ENCODE results near the gene BIN2. TPM values are rescaled to one million over a fixed set of nuclear protein-coding genes. Genes with fewer than 3 reads are reported as not detected.

BIN2 gene
- polyA plus RNA-seq, 3 donors = 120 to 376 (median 196) TPM

DNA sequence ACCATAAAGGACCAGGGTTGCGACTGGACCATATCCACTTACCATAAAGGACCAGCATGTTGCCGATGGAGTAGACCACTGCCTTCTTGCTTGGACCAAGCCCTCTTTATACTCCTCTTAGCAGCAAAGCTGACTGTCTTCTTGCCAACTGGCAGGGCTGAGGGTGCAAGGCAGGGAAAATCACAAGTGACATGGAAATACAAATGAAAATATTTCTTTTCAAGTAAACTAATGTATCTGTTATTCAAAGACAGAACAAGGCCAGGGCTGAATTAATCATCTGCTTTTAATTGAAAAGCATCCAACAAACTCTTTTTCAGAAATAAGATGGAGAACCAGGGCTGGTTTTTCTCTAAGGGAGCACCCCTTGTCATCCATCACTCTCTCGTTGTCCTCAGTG, 22.6 kb upstream of the BIN2 start, which contains the start of gene CELA1:
TSS of gene CELA1 (minus strand) at position 99 of the 400 bp plus-strand sequence. CDS start at position 58, 41 bp downstream.
- H3K36me3 ChIP-seq (replicated peaks in 1 of 2; ENCODE audit: control insufficient read depth in 1 of 2, insufficient read depth in 2 of 2, low read length in 2 of 2) = no peaks in the 10 kb centered on the region
- no peak within 1 kb of the TSS for H3K4me3 ChIP-seq (replicated peaks in 1 of 3; ENCODE audit: low read depth in 2 of 3, low read length in 3 of 3)
- no peak within 1 kb of the TSS for H2AFZ ChIP-seq (ENCODE audit: insufficient read depth, low read depth, low read length, poor library complexity, severe bottlenecking)
- Mint-ChIP-seq H3K36me3 (no peaks in the 10 kb centered on the region), H3K9me3 (peaks cover 0 to 1% (median 0%) of the 10 kb centered on the region in 7 donors), H3K4me1 (peaks cover 11% of the 10 kb centered on the region), H3K4me3 (no peak within 1 kb of the TSS), H3K27me3 (ENCODE audit: low read depth in 3 of 3) (peaks cover 1 to 5% (median 1%) of the 10 kb centered on the region in 3 donors), H3K27ac (peak within 1 kb of the TSS in 1 of 7 donors; percentile 26)
- no peaks in the 10 kb centered on the region for H3K79me2 ChIP-seq (ENCODE audit: insufficient read depth, low read length)
- H3K4me2 ChIP-seq (replicated peaks; ENCODE audit: extremely low read depth, low read length, poor library complexity, severe bottlenecking) = no peak within 1 kb of the TSS
- H3K9me3 ChIP-seq (replicated peaks in 1 of 2; ENCODE audit: control insufficient read depth in 1 of 2, insufficient read depth in 1 of 2, low read length in 2 of 2) = no peaks in the 10 kb centered on the region
- DNase-seq = no peak
- no peak within 1 kb of the TSS for H3K27ac ChIP-seq (ENCODE audit: low read depth in 1 of 2, low read length in 2 of 2)
- intact Hi-C loops (cut with micrococcal nuclease) = loop anchor here (10.0 kb wide), 4 partner anchors 82 to 512 kb away; partner anchors contain the start of gene LETMD1 (in 1 of the 2)
- TF ChIP-seq, protein P1, sequence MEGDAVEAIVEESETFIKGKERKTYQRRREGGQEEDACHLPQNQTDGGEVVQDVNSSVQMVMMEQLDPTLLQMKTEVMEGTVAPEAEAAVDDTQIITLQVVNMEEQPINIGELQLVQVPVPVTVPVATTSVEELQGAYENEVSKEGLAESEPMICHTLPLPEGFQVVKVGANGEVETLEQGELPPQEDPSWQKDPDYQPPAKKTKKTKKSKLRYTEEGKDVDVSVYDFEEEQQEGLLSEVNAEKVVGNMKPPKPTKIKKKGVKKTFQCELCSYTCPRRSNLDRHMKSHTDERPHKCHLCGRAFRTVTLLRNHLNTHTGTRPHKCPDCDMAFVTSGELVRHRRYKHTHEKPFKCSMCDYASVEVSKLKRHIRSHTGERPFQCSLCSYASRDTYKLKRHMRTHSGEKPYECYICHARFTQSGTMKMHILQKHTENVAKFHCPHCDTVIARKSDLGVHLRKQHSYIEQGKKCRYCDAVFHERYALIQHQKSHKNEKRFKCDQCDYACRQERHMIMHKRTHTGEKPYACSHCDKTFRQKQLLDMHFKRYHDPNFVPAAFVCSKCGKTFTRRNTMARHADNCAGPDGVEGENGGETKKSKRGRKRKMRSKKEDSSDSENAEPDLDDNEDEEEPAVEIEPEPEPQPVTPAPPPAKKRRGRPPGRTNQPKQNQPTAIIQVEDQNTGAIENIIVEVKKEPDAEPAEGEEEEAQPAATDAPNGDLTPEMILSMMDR (IDR thresholded peaks at IDR 0.05) = no peak
- no peaks in the 10 kb centered on the region for H4K20me1 ChIP-seq (ENCODE audit: insufficient read depth, low read length)
- peak within 1 kb of the TSS; percentile 4 for H3K9ac ChIP-seq (ENCODE audit: insufficient read depth, low read length, poor library complexity, severe bottlenecking)
- WGBS (ENCODE audit: insufficient coverage) = 92% methylated on average over 2 of the region's 3 CpGs
- no peaks in the 10 kb centered on the region for H3K27me3 ChIP-seq (ENCODE audit: control insufficient read depth in 2 of 2, insufficient read depth in 2 of 2, low read length in 2 of 2)
- no peaks in the 10 kb centered on the region for H3K4me1 ChIP-seq (ENCODE audit: control insufficient read depth in 1 of 2, insufficient read depth in 2 of 2, low read length in 2 of 2)

DNA sequence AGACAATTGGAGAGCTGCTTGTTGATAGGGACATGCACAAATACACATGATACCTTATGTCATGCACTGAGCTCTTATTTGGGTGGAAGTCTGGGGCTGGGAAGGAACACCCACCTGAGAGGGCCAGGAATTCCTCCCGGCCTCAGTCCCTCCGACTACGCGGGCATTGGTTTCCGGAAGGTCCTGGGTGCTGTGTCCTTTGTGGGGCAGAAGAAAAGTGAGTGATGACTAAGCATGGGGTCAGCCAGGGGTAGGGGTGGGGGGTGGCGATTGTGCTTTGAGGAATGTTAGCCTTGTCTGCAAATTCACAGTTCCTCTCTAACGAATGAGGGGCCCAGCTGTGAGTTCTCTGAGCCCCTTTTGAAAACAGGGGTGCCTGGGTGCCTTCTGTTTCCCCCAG, 21.7 kb upstream of the BIN2 start:
- H3K27me3 Mint-ChIP-seq (ENCODE audit: low read depth in 3 of 3) = peaks cover 1 to 5% (median 1%) of the 10 kb centered on the region in 3 donors
- peaks cover 0 to under 1% (median 0%) of the 10 kb centered on the region in 7 donors for H3K9me3 Mint-ChIP-seq
- H3K9me3 ChIP-seq (replicated peaks in 1 of 2; ENCODE audit: control insufficient read depth in 1 of 2, insufficient read depth in 1 of 2, low read length in 2 of 2) = no peaks in the 10 kb centered on the region
- H3K4me3 ChIP-seq (replicated peaks in 1 of 3; ENCODE audit: low read depth in 2 of 3, low read length in 3 of 3) = no peak overlapping the region
- no peaks in the 10 kb centered on the region for H4K20me1 ChIP-seq (ENCODE audit: insufficient read depth, low read length)
- peaks cover 6 to 7% of the 10 kb centered on the region in 2 donors for H3K4me1 ChIP-seq (ENCODE audit: control insufficient read depth in 1 of 2, insufficient read depth in 2 of 2, low read length in 2 of 2)
- peak overlapping the region in 1 of 7 donors; percentile 26 for H3K27ac Mint-ChIP-seq
- H3K9ac ChIP-seq (ENCODE audit: insufficient read depth, low read length, poor library complexity, severe bottlenecking) = peak overlapping the region; percentile 4
- H3K4me2 ChIP-seq (replicated peaks; ENCODE audit: extremely low read depth, low read length, poor library complexity, severe bottlenecking) = no peak overlapping the region
- intact Hi-C loops (cut with micrococcal nuclease) = loop anchor here (10.0 kb wide), 4 partner anchors 81 to 511 kb away; partner anchors contain the start of gene LETMD1 (in 1 of the 2)
- H2AFZ ChIP-seq (ENCODE audit: insufficient read depth, low read depth, low read length, poor library complexity, severe bottlenecking) = no peak overlapping the region
- no peak overlapping the region for H3K27ac ChIP-seq (ENCODE audit: low read depth in 1 of 2, low read length in 2 of 2)
- H3K79me2 ChIP-seq (ENCODE audit: insufficient read depth, low read length) = no peaks in the 10 kb centered on the region
- TF ChIP-seq, protein P1 (IDR thresholded peaks at IDR 0.05) = no peak
- no peaks in the 10 kb centered on the region for H3K36me3 ChIP-seq (replicated peaks in 1 of 2; ENCODE audit: control insufficient read depth in 1 of 2, insufficient read depth in 2 of 2, low read length in 2 of 2)
- no peak overlapping the region for H3K4me3 Mint-ChIP-seq
- H3K27me3 ChIP-seq (ENCODE audit: control insufficient read depth in 2 of 2, insufficient read depth in 2 of 2, low read length in 2 of 2) = no peaks in the 10 kb centered on the region
- no peaks in the 10 kb centered on the region for H3K36me3 Mint-ChIP-seq
- H3K4me1 Mint-ChIP-seq = peaks cover 17% of the 10 kb centered on the region
- 35% methylated on average over 6 of the region's 7 CpGs for WGBS (ENCODE audit: insufficient coverage)
- DNase-seq = no peak

All from CD14-positive monocyte (primary cell).